GM19468 (cell line): ENCODE results near the gene KCNJ10.

Source experiments
- ATAC-seq: cut with Tn5 transposase; IDR thresholded peaks from one replicate; pipeline ENCODE4 v1.9.1; 2021; ENCODE audit warnings: mild to moderate bottlenecking, moderate library complexity, moderate number of reproducible peaks; ENCODE audit not compliant: unreplicated experiment; ENCODE audit errors: extremely low read depth

KCNJ10 gene

DNA sequence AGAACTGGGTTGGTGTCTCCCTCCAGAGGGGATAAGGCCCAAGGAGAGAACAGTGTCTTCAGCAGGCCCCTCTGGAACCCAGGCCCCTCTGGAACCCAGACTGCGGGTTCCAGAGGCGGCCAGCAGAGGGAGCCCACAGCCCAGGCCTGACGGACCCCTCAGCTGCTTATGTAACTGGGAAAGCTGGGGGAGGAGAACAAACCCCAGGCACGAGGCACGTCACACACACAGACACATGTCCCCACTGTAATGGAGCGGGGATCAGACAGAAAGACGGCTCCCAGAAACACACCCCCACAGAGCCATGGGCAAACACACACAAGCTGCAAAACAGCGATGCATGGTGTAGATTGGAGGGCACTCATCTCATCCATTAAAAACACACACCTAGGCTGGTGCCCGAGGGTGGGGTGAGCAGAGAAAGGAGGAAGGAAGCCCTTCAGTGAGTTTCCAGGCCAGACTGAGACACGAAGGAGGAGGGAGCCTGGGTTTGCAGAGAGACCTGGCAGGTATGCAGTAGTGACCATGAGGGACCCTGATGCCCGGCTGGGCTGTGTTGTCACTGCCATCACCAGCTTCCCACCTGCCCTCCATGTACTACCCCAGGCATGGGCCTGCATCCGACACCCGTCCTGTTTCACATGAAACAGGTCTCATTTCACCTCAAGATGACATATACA, 31.2 kb upstream of the KCNJ10 start:
- no peak for ATAC-seq

DNA sequence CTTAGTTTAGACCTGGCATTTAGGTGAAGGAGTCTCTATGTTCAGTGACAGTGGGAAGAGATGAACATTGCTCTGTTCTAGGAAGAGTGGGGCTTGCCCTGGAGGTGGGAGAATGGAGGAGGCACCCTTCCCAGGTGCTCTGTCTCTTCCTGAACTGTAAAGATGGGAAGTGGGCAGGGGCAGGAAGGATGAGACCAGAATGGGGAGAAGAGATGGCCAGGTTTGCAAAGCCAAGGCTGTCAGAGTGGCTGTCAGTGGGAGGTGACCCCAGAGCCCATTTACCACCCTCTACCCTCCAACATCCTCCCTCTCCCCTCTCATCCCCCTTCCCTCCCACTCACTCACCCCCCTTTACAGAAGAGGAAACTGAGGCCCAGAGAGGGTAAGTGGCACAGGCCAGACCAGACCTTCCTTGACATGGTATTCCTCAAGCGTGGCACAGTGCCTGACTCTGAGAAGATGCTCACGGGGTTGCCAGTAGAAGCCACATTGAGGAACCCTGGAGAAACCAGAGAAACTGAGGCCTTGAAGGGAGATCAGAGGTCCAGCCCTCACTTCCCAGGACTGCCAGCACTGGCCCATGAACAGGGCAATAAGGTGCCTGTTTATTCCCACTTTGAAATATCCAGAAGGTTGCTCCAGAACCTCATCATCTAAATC, 29.9 kb upstream of the KCNJ10 start:
- ATAC-seq, result no peak

DNA sequence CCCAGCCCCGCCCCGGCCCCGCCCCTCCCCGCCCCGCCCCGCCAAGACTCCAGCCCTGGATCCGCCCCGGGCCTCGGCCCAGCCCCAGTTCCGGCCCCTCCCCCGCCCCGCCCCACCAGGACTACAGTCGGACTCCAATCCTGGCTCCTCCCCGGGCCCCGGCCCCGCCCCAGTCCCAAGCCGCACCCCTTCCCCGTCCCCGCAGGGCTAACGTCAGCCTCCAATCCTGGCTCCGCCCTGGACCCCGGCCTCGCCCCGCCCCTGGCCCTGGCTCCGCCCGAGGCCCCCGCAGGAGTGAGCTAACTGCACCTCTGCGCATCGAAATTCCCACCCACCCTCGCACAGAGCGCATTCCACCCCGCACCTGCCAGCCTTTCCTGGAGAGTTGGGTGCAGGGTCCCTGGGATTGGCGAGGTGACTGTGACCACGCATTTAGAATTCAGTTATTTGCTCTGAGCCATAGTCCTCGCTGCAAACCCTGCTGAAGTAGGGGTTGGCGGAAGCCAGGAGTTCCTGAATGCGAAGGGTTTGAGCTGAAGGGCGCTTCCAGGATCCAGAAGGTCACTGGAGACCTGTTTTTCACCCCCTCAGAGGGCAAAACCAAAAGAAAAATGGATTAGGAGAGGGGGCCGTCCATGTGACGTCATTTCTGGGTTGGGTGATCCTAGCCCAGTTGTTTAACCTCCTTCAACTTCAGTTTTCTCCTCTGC, 29.0 kb upstream of the KCNJ10 start:
- peak; percentile 78 for ATAC-seq

DNA sequence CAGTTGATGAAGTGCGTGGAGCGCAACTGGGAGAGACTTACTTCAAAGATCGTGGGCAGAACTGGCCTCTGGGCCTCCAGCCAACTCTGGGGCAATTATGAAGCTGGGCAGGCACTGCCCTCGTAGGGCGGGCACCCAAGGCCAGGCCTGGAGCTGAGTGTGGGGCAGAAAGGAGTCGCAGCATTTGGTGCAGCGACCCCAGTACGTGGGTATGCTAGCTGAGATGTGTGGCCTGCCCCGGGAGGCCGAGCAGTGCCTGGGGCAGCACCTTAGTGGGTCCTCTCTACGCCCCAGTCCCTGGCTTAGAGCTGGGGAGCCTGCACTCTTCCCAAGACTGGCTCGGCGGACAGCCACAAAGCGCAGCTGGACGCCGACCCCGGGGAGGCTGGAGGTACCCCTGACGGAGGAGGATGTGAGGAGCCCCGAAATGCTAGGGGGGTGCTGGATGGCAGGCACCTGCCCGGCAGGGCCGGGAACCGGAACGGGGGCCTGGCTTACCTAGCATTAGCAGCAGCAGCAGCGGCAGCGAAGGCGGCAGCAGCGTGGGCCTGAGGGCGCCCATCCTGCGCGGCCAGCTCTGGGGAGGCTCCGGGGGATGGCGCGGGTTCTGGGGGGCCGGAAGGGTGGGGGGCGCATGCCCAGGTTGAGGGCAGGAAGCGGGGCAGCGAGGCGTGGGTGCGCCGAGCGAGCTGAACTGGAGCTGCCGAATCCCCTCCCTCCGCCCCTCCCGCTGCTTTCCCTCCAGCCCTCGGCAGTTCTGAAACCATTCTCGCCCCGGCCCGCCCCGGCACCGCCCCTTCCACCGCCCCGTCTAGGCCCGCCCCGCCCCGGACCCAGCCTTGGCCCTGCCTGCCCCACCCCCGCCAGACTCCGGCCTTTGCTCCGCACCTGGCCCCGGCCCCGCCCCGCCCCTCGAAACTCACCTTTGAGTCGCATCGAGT, 28.2 kb upstream of the KCNJ10 start, which contains the start of gene IGSF8:
IGSF8 (minus strand) TSS at position 709 of the 941 bp plus-strand sequence; CDS start at position 562, 147 bp downstream.
- ATAC-seq, result peak; percentile 22

DNA sequence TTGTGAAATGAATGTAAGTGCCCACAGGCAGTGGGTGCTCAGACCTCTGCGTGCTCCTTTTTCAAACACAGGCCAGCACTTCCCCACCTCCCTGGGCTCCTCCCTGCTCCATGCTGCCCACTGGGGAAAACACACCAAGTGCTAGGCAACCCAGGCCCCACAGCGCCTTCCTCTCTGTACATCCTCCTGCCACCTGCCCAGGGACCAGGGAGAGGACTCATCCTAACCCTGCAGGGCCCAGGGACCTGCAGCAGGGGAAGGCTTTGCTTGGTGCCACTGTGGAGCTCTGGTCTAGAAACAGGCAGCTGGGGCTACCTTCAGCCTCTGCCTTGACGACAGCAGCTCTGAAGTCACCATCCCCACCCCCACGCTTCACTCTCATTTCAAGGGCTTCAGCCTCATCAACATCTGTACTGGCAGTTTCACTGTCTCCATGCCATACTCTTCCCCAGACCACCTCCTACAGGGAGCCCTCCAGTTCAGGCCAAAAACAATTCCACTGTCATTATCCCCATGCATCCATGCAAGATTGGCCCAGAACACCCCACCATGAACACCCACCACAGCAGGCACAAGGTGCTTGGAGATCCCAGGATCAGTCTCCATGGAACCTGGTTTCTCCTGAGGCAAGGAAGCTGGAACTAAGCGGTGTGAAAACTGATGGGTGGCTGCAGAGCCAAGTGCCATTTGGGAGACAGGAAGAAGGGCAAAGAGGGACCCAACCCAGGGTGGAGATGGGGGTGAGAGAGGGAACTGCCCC, 27.4 kb upstream of the KCNJ10 start:
- ATAC-seq, result no peak

DNA sequence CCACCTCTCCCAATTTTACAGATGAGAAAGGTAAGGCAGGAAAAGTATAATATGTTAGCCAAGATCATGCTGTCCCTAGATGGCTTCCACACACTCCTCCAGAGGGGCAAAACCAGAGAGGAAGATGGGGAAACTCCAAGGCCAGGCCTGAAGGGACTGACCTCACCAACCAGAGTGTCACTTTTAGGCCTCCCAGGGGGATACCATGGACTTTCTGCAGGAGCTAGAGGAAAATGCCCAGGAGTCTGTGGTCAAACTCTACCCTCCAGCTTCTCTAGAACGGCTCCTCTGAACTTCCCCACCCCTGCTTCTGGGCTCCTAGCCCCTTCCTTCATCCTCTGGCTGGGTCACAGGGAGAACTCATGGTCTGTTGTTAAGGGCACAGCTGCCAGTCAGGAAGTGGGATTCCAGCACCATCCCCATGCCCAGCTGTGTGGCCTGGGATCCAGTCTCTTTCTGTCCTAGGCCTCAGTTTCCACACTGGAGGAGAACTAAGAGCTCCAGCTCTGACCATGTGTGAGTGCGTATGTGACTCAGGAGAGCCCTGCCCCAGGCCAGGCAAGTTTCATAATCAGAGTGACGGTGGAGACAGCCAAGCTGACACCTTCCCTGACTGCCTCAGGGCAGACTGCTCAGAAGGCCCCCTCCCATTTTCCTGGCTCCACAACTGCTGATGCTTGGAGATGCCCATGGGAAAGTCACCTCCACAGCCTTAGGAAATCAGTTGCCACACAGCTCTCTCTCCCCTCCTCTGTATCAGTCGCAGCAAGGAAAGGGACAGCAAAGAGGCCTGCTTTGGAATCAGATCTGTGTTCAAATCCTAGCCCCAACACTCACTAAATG, 26.5 kb upstream of the KCNJ10 start:
- no peak for ATAC-seq

DNA sequence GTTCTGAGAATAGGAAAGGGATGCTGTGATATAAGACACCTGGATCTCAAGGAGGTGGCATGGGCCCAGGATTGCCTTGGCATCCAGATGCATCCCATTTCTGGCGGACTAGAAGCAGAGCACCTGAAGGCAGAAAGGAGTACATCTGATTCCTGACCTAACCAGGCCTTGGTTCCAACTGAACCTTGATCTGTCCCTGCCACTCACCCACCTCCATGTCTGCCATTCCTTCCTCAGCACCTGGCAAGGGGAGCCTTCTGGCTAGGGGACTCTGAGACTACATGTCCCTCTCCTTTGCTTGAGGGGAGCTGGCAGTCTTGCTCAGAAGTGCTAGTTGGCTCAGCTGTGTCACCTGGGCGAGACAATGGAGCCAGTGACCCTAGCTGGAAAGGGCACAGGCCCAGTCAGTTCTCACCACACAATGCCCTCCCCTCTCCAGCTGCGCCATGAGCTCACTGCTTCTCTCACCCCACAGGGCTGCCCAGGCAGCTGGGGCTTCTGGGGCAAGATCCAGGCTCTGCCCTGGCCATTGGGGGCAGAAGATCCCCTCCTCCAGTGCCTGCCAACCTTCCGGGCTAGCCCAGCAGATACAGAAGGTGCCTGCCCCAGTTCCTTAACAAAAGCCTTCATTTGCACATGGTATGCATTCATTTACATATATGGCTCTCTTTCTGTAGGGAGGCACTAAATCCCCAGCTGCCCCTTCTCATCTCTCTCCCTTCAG, 25.6 kb upstream of the KCNJ10 start:
- ATAC-seq, result no peak

DNA sequence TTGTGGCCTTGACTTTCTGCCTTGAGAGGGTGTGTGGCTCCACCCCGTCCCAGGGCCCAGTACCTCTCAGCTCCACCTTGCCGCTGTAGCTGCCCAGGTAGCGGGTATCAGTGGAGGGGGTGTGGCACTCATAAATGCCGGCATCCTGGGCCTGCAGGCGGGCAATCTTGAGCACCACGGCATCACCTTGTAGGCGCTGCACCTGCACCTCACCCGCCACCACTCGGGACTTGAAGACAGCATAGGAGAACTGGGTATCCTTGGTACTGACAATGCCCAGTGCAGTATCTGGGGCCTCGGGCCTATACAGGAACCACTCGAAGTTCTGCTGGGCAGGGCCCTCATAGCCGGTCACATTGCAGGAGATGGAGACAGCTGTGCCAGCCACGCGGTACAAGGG, 24.8 kb upstream of the KCNJ10 start:
- no peak for ATAC-seq

DNA sequence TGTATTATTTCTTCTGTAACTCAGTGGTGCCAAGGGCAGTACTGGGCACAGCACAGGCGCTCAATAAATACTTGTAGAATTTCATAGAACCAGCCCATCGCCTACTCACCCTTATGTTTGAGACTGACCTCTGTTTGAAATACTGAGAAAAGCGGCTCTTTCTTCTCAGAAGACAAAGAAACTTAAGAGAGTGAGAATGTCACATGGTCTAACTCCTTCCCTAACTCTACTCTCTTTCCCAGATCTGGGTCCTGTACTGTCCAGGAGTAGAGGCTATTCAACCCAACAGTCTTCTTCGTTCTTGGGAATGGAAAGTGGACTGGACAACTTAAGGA, 24.3 kb upstream of the KCNJ10 start:
- ATAC-seq, result no peak

DNA sequence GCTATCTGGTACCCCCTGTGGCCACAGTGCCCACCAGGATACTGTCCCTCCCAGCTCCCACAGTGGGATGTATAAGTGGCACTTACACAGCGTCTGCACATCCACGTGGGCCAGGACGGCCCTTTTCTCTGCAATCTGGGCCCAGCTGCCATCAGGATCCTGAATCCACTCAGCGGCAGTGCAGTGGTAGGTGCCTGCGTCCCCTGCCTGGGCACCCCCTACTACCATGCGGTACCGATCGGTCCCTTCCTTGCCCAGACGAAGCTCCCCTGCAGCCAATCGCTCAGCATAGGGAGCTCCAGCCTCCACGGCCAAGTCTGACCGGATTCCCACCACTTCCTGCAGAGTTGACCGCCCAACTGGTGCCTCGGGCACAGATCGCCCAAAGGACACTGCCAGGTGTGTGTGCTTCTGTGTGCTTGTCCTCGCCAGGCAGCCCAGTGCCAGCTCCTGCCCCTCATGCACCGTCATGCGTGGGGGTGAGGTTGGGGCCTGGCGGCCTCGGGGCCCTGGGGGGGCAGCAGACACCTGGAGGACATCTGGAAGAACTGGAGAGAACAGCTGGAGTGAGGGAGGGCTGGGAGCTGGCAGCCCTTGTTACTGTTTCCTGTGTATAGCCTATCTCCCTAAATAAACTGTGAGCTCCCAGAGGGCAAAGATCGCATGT, 23.8 kb upstream of the KCNJ10 start:
- ATAC-seq, result no peak

DNA sequence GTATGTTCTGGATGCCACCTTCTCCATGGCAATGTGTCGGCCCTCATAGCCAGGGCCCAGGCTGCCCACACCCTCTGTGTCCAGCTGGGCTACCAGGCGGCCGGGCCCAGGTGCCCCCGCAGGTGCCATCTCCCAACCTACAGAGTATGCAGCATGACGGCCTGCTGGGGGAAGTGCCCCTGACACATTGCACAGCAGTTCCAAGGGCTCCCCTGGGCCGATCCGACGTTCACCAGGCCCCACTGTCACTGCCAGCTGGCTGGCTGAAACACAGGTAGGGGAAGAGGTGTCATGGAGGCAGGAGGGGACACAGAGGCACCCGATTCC, 23.1 kb upstream of the KCNJ10 start:
- ATAC-seq, result no peak

DNA sequence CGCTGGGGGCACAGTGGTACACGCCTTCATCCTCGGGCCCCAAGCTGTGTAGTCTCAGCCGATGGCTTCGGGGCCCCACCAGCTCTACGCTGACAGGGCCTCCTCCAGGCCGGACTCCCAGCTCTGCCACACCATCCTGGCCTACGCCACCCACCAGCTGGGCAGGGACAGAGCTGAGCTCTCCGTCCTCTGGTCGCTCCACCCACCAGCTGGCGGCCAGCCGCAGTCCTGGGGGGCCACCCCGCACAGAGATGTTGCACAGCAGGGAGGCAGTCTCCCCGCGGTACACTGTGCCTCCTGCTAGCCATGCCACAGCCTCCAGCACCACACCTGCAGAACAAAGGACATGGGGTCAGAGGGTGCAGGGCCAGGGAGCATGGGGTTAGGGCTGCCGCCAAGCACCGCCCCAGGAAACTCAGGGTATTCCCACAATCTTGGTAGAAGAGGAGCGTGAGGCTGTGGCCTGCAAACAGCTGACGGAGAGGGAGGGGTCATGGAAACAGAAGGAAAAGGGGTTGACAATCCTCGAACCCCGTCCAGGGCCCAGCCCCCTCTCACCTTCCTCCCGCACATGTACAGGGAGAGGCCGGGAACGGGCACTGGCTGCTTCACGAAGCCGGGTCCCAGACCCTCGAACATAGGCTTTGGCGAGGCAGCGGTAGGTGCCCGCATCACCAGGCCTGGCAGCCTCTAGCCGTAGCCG, 22.6 kb upstream of the KCNJ10 start:
- ATAC-seq, result no peak

DNA sequence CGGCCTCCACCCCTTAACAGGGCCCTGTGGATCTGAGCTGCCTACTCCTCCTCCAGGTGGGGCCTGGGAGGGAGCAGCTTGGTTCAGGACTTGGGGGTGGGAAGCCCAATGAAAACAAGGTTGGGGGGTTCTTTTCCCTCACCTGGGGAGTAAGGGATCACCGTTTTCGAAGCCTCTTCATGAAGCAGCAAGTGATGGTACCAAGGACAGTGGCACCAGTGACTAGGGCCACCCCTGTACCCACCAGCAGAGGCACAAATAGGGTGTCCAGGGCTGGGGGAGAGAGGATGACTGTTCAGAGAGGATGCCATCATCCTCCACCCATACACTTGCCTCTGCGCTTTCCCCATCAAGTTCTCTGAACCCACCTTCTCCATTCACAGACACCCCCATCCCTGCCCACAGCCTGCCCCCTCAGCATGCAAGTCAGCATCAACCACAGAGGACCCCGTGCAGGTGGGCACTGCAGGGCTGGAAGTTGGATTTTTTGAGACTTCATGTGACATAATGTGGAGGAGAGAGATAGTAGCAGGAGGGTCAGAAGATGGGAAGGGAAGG, 21.8 kb upstream of the KCNJ10 start:
- no peak for ATAC-seq

DNA sequence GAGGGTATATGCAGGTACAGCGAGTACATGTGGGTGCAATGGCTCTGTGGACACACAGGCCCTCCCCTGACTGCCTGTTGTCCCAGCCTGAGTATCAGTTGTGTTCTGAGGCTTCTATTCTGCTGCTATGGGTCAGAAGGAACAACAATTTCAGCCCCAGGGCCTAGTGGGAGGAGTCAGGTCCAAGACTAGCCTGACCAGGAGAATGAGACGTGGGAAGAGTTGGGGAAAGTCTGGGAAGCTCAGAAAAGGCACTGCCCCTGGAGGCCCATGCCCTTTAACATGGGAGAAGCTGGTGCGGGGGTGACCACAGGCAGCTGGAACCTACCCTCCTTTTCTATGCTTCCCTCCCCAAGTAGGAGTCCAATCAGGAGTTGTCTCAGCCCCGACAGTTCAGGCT, 20.8 kb upstream of the KCNJ10 start:
- ATAC-seq, result no peak

DNA sequence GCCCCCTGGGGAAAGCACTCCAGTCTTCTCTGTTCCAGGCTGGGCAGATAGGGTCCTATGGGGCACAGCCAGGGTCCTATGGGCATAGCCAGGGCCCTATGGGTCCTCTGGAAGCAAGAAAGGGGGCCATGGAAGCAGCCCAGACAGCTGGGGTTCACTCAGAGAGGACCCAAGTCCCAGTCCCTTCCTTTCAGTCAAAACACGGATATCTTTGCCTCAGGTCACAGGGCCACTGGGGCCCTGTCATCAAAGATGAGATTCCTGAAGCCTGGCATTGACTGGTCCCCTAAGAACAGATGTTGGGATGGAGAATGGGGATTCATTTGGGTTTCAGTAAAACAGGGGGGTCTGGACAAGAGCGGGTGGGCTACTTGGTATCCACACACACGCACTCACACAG, 19.9 kb upstream of the KCNJ10 start:
- ATAC-seq, result no peak

DNA sequence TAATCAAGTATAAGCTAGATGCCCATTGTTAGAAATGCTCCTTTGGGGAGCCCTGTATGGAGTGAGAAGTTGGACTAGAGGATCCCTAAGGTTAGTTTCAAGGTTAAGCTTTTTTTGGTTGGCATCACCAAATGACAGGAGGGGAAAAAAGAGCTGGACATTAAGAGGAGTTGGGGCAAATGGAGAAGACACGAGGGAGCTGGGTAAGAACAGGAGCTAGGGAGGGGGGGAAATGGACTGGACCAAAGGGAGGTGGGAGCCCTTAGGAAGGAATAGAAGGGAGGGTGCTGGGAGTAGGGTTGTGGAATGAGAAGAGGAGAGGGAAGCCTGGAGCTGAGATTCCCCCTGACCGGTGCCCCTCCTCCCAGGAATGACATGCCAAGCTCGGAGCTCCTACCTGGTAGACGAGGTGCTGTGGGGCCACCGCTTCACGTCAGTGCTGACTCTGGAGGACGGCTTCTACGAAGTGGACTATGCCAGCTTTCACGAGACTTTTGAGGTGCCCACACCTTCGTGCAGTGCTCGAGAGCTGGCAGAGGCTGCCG, 17.2 kb upstream of the KCNJ10 start:
- ATAC-seq, result no peak

DNA sequence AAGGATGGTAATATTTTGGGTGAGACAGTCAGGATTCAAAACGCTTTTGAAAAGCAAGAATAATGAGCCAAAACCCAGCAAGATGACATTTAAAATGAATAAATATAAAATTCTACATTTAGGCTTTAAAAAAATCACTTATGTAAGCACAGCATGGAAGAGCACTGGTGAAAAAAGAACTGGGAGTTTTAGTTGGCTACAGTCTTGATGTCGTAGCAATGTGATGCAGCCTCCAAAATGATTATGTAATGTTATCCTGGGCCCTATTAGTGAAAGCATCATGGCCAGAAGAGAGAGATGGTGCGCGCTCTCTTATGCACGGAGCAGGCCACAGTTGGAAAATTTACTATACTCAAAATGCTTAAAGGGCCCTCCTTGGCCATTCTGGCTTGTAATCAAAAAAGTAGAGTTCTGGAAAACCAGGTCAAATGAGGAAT, 16.5 kb upstream of the KCNJ10 start:
- ATAC-seq, result no peak
